Measurements from ENCODE around the gene PPP1R37.
A peak's percentile ranks its signal among the peaks of the same experiment; 100 is the strongest.

PPP1R37 gene

GRCh38 chr19:45128806-45129205, 35.8 kb downstream of the PPP1R37 start:
- ATAC-seq (no peak), DNase-seq (no peak)
- no peak overlapping the region for H3K27ac Mint-ChIP-seq
- peaks cover 34% of the 10 kb centered on the region for H3K4me1 Mint-ChIP-seq
- H3K4me3 Mint-ChIP-seq = no peak overlapping the region
- H3K27me3 Mint-ChIP-seq = no peaks in the 10 kb centered on the region
- H3K9me3 Mint-ChIP-seq = no peaks in the 10 kb centered on the region

- Mint-ChIP-seq H3K4me3 (no peak overlapping the region), H3K27me3 (no peaks in the 10 kb centered on the region), H3K4me1 (peaks cover 35% of the 10 kb centered on the region), H3K27ac (no peak overlapping the region), H3K9me3 (no peaks in the 10 kb centered on the region)
- DNase-seq (no peak), ATAC-seq (no peak)
These were observed 37.3 kb downstream of the PPP1R37 start for GRCh38 chr19:45130236-45130635.

GRCh38 chr19:45130888-45131615, 38.1 kb downstream of the PPP1R37 start:
- ATAC-seq = peak; percentile 34
- Mint-ChIP-seq H3K27me3 (no peaks in the 10 kb centered on the region), H3K27ac (peak overlapping the region in 1 of 2 donors; percentile 34)

GRCh38 chr19:45133661-45134060, 40.7 kb downstream of the PPP1R37 start:
- no peak for ATAC-seq
- Mint-ChIP-seq H3K4me3 (no peak overlapping the region), H3K27ac (no peak overlapping the region), H3K9me3 (no peaks in the 10 kb centered on the region), H3K27me3 (no peaks in the 10 kb centered on the region), H3K4me1 (peaks cover 28% of the 10 kb centered on the region)
- no peak for DNase-seq

More at GRCh38 chr19:45130888-45131615, 38.1 kb downstream of the PPP1R37 start:
- H3K4me3 Mint-ChIP-seq = no peak overlapping the region
- no peaks in the 10 kb centered on the region for H3K9me3 Mint-ChIP-seq
- DNase-seq = no peak
- peaks cover 27% of the 10 kb centered on the region for H3K4me1 Mint-ChIP-seq

- DNase-seq (no peak), ATAC-seq (no peak)
- Mint-ChIP-seq H3K27ac (no peak overlapping the region), H3K9me3 (no peaks in the 10 kb centered on the region), H3K4me1 (peaks cover 25% of the 10 kb centered on the region), H3K27me3 (no peaks in the 10 kb centered on the region), H3K4me3 (no peak overlapping the region)
These were observed 42.4 kb downstream of the PPP1R37 start for GRCh38 chr19:45135176-45135885.

DNA sequence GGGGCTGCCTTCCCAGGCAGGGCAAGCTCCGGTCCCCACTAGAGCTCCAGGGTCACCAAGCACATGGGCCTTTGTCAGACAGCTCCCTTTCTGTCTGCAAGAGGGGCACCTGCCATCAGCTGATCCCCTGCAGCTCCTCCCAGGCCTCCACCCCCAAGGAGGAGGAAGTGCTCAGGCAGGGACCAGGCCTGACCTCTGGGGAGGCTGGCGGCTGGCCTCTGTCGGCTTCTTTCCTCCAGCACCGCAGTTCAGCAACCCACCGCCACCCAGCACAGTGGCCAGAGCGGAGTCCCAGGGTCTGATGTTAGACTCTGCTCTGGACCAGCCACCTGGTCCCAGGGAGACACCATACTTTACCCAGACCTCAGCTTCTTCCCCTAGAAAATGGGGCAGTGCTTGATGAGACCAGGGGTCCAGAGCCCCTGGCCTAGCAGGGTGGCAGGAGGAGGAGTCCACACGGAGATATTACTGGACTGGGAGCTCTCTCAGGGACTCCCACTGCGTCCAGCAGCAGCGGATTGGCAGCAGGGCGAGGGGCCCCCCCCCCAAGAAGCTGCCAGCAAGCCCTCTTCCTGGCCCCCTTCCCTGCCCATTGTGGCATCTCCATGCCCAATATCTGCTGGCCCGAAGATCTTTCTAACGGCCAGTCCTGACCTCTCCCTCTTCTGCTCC, 43.7 kb downstream of the PPP1R37 start:
- no peak overlapping the region for H3K4me3 Mint-ChIP-seq
- H3K4me1 Mint-ChIP-seq = peaks cover 17% of the 10 kb centered on the region
- DNase-seq (no peak), ATAC-seq (no peak)
- no peaks in the 10 kb centered on the region for H3K27me3 Mint-ChIP-seq
- H3K9me3 Mint-ChIP-seq = no peaks in the 10 kb centered on the region
- peak overlapping the region in 1 of 2 donors; percentile 75 for H3K27ac Mint-ChIP-seq

DNA sequence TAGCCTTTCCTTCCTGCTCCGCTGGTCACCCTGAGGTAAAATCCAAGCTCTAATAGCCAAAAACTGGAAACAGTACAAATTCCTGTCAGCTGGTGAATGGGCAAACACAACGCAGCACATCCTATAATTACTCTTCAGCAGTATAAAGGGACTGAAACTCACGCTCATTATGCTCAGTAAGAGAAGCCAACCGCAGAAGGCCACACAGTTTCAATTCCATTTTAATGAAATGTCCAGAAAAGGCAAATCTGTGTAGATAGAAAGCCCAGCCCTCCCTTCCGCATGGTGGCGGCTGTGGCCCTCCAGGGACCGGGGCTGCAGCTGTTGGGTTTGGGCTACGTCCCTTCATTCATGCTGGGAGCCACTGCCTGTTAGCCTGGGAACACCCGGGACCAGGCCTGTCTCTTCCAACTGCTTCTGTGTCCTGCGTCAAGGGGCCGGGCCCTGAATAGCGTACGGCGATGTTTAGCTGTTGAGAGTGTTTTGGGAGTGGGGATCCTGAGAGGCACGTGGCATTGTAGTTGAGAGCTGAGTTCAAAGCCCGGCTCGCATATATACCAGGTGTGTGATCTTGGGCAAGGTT, 44.3 kb downstream of the PPP1R37 start:
- ATAC-seq = no peak
- no peak for DNase-seq
- Mint-ChIP-seq H3K4me1 (peaks cover 17% of the 10 kb centered on the region), H3K9me3 (no peaks in the 10 kb centered on the region), H3K27ac (peak overlapping the region in 1 of 2 donors; percentile 75), H3K27me3 (no peaks in the 10 kb centered on the region), H3K4me3 (no peak overlapping the region)

- Mint-ChIP-seq H3K27me3 (no peaks in the 10 kb centered on the region), H3K27ac (no peak overlapping the region), H3K4me1 (peaks cover 25% of the 10 kb centered on the region), H3K9me3 (no peaks in the 10 kb centered on the region), H3K4me3 (no peak overlapping the region)
- DNase-seq = no peak
- ATAC-seq = no peak
These were observed 45.3 kb downstream of the PPP1R37 start for GRCh38 chr19:45138303-45138751.

GRCh38 chr19:45139286-45140143, 46.5 kb downstream of the PPP1R37 start:
- DNase-seq (no peak), ATAC-seq (no peak)
- no peak overlapping the region for H3K27ac Mint-ChIP-seq
- H3K4me3 Mint-ChIP-seq = no peak overlapping the region
- peaks cover 18% of the 10 kb centered on the region for H3K4me1 Mint-ChIP-seq
- no peaks in the 10 kb centered on the region for H3K27me3 Mint-ChIP-seq
- H3K9me3 Mint-ChIP-seq = no peaks in the 10 kb centered on the region

GRCh38 chr19:45140144-45140503, 47.1 kb downstream of the PPP1R37 start:
- peaks cover 18% of the 10 kb centered on the region for H3K4me1 Mint-ChIP-seq
- H3K4me3 Mint-ChIP-seq = no peak overlapping the region
- no peaks in the 10 kb centered on the region for H3K27me3 Mint-ChIP-seq
- no peaks in the 10 kb centered on the region for H3K9me3 Mint-ChIP-seq
- no peak for DNase-seq
- ATAC-seq = no peak
- no peak overlapping the region for H3K27ac Mint-ChIP-seq

DNA sequence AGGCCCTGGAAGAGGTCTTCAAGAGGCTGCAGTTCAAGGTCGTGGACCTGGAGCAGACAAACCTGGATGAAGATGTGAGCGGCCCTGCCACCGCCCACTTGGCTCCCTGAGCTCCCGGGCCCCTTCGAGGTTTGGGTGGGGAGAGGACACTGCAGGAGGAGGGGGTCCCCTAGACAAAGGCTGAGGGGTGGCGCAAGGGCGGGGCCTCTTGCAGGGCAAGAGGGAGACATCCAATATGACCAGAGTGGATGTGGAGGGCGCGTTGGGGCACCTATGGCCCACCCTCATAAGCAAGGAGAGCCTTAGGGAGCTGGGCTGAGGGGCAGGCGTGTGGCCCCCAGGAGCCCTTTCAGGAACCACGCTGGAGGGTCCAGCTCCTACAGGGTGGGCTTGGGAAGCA, 47.6 kb downstream of the PPP1R37 start:
- Mint-ChIP-seq H3K9me3 (no peaks in the 10 kb centered on the region), H3K27me3 (no peaks in the 10 kb centered on the region), H3K4me1 (peaks cover 18% of the 10 kb centered on the region), H3K27ac (peak overlapping the region in 1 of 2 donors; percentile 34), H3K4me3 (no peak overlapping the region)
- ATAC-seq (no peak), DNase-seq (no peak)

DNA sequence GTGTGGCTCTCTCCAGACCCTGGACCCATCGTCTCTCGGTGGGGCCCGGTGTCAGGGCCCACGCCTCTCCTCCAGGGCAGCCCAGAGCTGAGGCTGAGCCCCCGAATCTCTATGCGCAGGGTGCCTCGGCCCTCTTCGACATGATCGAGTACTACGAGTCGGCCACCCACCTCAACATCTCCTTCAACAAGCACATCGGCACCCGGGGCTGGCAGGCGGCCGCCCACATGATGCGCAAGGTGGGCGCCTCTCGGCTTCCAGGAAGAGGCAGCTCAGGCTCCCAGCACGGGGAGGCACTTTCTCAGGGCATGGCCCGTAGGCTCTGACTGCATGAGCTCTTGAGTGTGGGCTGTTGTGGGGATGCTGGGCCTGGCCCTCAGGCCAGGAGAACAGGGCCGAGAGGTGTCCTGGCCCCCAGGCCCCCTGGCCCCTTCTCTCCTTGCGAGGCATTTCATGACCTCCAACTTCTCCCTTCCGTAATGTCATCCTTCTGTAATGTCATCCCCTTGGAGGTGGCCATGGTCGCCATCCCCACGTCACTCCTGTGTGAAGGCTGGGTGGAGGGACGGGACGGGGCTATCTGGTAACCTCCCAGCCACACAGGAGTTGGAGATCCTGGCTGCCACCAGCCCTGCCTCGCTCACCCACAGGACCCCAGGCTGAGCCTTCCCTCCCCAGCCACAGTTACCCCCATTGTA, 48.4 kb downstream of the PPP1R37 start:
- H3K4me3 Mint-ChIP-seq = no peak overlapping the region
- no peak for DNase-seq
- no peak for ATAC-seq
- H3K27ac Mint-ChIP-seq = no peak overlapping the region
- H3K4me1 Mint-ChIP-seq = peaks cover 18% of the 10 kb centered on the region
- H3K9me3 Mint-ChIP-seq = no peaks in the 10 kb centered on the region
- no peaks in the 10 kb centered on the region for H3K27me3 Mint-ChIP-seq

DNA sequence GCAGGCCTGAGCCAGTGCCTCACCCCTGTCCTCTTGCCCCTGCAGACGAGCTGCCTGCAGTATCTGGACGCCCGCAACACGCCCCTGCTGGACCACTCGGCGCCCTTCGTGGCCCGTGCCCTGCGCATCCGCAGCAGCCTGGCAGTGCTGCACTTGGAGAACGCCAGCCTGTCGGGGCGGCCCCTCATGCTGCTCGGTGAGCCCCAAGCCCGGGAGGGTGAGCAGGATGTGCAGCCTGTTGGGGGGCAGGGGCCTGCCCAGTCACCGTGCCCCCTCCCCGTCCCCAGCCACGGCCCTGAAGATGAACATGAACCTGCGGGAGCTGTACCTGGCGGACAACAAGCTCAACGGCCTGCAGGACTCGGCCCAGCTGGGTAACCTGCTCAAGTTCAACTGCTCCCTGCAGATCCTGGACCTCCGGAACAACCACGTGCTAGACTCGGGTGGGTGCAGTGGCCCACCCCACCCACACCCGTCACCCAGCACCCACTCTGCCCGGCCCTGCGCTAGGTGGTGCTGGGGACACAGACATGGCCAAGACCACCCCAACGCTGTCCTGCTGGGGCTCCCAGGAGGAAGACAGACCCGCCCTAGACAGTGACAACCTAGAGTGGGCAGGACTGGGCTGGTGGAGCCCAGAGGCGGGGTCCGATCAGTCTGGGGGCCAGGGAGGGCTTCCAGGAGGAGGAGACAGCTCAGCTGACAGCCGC, 49.2 kb downstream of the PPP1R37 start:
- no peak overlapping the region for H3K4me3 Mint-ChIP-seq
- peak overlapping the region in 1 of 2 donors; percentile 92 for H3K27ac Mint-ChIP-seq
- H3K9me3 Mint-ChIP-seq = no peaks in the 10 kb centered on the region
- ATAC-seq (no peak), DNase-seq (no peak)
- H3K4me1 Mint-ChIP-seq = peaks cover 10% of the 10 kb centered on the region
- no peaks in the 10 kb centered on the region for H3K27me3 Mint-ChIP-seq

GRCh38 chr19:45142726-45143110, 49.7 kb downstream of the PPP1R37 start:
- peaks cover 8% of the 10 kb centered on the region for H3K4me1 Mint-ChIP-seq
- H3K9me3 Mint-ChIP-seq = no peaks in the 10 kb centered on the region
- peak overlapping the region; percentile 1 to 92 for H3K27ac Mint-ChIP-seq
- H3K4me3 Mint-ChIP-seq = no peak overlapping the region
- no peaks in the 10 kb centered on the region for H3K27me3 Mint-ChIP-seq
- DNase-seq = no peak
- ATAC-seq = no peak

Data from stimulated activated naive CD8-positive, alpha-beta T cell treated with anti-CD3 and anti-CD28 coated beads, Interleukin-15, amount 100 ng/mL, for 72 hours (primary cell).